ENCODE measurements around the gene ADRA2C. TPM values are rescaled to one million over a fixed set of nuclear protein-coding genes. Genes with fewer than 3 reads are reported as not detected.

The ADRA2C gene
- total RNA-seq, 1 donor from 2014 or later = not detected

DNA sequence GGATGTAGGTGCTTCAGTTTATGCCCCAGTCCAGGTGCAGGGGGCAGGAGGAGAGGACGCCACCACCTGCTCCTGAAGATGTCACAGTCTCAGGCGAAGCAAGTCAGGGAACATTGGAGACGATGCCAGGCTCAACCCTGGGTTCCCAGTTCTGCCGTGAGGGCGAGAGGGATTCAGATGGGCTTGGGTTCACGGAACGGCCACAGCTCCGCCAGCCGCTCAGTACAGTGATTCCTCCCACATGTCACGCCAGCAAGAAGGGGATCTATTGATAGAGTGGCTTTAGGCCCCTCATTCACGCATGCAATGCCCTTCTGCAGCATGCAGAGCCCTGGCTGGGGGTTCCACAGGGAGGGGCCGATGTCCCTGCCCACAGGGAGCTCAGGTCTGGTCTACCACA, 34.2 kb downstream of the ADRA2C start:
- no peak overlapping the region for H3K4me3 ChIP-seq (ENCODE audit: low read depth, low read length)
- TF ChIP-seq, protein P1, sequence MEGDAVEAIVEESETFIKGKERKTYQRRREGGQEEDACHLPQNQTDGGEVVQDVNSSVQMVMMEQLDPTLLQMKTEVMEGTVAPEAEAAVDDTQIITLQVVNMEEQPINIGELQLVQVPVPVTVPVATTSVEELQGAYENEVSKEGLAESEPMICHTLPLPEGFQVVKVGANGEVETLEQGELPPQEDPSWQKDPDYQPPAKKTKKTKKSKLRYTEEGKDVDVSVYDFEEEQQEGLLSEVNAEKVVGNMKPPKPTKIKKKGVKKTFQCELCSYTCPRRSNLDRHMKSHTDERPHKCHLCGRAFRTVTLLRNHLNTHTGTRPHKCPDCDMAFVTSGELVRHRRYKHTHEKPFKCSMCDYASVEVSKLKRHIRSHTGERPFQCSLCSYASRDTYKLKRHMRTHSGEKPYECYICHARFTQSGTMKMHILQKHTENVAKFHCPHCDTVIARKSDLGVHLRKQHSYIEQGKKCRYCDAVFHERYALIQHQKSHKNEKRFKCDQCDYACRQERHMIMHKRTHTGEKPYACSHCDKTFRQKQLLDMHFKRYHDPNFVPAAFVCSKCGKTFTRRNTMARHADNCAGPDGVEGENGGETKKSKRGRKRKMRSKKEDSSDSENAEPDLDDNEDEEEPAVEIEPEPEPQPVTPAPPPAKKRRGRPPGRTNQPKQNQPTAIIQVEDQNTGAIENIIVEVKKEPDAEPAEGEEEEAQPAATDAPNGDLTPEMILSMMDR (conservative IDR thresholded peaks at IDR 0.05; ENCODE audit: low read depth, low read length) = no peak
- no peak for DNase-seq (ENCODE audit: low read depth)

DNA sequence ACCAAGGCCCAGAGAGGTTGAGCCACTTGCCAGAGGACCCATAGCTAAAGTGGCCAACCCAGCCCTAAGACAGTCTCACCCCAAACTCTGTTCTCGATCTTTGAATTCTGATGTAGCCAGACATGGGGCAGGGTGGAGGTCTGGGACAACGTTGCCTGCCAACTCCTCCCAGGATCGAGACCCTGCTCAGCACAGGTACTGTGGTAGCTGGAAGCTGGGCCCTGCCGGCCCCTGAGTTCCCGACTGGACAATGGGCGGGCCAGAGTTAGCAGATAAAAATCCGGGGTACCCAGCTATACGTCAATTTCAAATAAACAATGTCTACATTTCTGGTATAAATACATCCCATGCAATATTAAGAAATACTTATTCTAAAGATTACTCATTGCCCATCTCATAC, 35.3 kb downstream of the ADRA2C start:
- H3K4me3 ChIP-seq (ENCODE audit: low read depth, low read length) = no peak overlapping the region
- TF ChIP-seq, protein P1 (conservative IDR thresholded peaks at IDR 0.05; ENCODE audit: low read depth, low read length) = no peak
- DNase-seq (ENCODE audit: low read depth) = no peak

- TF ChIP-seq, protein P1 (conservative IDR thresholded peaks at IDR 0.05; ENCODE audit: low read depth, low read length) = no peak
- no peak for DNase-seq (ENCODE audit: low read depth)
- H3K4me3 ChIP-seq (ENCODE audit: low read depth, low read length) = no peak overlapping the region
These were observed 35.9 kb downstream of the ADRA2C start for GRCh38 chr4:3801931-3802550.

GRCh38 chr4:3802571-3803474, 36.6 kb downstream of the ADRA2C start:
- DNase-seq (ENCODE audit: low read depth) = no peak
- TF ChIP-seq, protein P1 (conservative IDR thresholded peaks at IDR 0.05; ENCODE audit: low read depth, low read length) = no peak
- H3K4me3 ChIP-seq (ENCODE audit: low read depth, low read length) = no peak overlapping the region

- no peak overlapping the region for H3K4me3 ChIP-seq (ENCODE audit: low read depth, low read length)
- no peak for DNase-seq (ENCODE audit: low read depth)
- TF ChIP-seq, protein P1 (conservative IDR thresholded peaks at IDR 0.05; ENCODE audit: low read depth, low read length) = no peak
These were observed 37.3 kb downstream of the ADRA2C start for GRCh38 chr4:3803475-3803847.

- no peak overlapping the region for H3K4me3 ChIP-seq (ENCODE audit: low read depth, low read length)
- no peak for DNase-seq (ENCODE audit: low read depth)
- TF ChIP-seq, protein P1 (conservative IDR thresholded peaks at IDR 0.05; ENCODE audit: low read depth, low read length) = no peak
These were observed 37.8 kb downstream of the ADRA2C start for GRCh38 chr4:3803946-3804345.

Measured in epithelial cell of proximal tubule (primary cell).